GM12801 (cell line): ENCODE measurements around the gene IGHMBP2.

Experiments used
- TF ChIP-seq, protein P1 (sequence below): IDR thresholded peaks from one replicate; pipeline ENCODE4 v1.5.1; 2011; ENCODE audit warnings: control low read depth; ENCODE audit not compliant: insufficient read length; ENCODE audit errors: extremely low read depth

IGHMBP2 gene

GRCh38 chr11:68979931-68980775, 76.5 kb downstream of the IGHMBP2 start:
- TF ChIP-seq, protein P1, sequence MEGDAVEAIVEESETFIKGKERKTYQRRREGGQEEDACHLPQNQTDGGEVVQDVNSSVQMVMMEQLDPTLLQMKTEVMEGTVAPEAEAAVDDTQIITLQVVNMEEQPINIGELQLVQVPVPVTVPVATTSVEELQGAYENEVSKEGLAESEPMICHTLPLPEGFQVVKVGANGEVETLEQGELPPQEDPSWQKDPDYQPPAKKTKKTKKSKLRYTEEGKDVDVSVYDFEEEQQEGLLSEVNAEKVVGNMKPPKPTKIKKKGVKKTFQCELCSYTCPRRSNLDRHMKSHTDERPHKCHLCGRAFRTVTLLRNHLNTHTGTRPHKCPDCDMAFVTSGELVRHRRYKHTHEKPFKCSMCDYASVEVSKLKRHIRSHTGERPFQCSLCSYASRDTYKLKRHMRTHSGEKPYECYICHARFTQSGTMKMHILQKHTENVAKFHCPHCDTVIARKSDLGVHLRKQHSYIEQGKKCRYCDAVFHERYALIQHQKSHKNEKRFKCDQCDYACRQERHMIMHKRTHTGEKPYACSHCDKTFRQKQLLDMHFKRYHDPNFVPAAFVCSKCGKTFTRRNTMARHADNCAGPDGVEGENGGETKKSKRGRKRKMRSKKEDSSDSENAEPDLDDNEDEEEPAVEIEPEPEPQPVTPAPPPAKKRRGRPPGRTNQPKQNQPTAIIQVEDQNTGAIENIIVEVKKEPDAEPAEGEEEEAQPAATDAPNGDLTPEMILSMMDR: no peak

DNA sequence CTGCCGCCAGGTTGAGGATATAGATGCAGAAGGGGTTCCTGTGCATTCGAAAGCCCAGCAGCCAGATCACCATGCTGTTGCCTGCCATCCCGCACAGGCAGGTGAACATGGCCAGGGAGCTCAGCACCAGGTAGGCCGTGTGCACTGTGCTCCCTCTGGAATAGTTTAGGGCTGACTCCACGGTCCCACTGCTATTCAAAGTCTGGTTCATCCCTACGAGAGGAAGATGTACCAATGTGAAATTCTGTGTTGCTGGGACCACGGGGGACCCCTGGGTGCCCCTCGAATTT, 77.0 kb downstream of the IGHMBP2 start, which contains the start of gene MRGPRD:
Gene MRGPRD (minus strand): TSS at position 211 of the 290 bp plus-strand sequence. CDS start 0 bp downstream, at position 211.
- TF ChIP-seq, protein P1: no peak

DNA sequence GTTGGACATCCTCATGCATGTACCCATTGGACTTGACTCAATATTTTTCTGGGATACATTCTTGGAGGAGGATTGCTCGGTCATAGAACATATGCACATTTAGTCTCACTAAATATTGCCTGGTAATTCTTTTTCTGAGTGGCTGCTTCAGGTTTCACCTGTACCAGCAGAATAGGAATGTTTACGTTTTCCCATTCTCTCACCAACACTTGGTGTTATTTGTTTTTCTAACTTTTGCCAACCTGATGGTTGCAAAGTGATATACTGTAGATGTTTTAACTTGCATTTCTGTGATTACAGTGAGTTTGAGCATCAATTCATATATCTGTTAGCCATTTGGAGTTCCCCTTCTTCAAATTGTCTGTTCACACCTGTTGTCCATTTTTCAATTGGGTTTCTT, 78.4 kb downstream of the IGHMBP2 start:
- TF ChIP-seq, protein P1: no peak

DNA sequence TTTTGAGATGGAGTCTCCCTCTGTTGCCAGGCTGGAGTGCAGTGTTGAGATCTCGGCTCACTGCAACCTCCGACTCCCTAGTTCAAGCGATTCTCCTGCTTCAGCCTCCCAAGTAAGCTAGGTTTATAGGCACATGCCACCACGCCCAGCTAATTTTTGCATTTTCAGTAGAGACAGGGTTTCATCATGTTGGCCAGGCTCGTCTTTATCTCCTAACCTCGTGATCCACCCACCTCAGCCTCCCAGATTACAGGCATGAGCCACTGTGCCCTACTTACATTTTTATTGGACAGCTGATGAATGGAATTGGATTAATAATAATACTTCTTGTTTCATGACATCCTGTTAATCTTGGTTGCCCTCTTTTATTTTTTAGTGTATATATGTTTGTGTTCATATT, 80.1 kb downstream of the IGHMBP2 start:
- TF ChIP-seq, protein P1: no peak

DNA sequence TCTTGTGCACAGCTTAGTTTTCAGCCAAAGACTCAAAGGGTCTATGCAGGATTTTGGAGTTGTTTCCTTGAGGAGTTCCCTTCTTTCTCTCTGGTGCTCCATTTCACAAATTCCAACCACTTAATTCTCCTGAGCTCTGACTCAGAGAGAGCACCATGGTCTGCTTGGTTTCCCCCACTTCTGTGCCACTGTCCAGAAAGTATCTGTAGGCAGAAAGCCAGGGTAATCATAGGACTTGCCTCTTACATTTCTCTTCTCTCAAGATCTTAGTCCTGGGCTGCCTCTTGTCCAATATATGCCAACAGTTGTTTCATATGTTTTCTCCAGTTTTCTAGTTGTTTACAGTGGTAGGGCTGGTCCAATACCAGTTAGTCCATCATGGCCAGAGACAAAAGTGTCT, 83.5 kb downstream of the IGHMBP2 start:
- TF ChIP-seq, protein P1: no peak

DNA sequence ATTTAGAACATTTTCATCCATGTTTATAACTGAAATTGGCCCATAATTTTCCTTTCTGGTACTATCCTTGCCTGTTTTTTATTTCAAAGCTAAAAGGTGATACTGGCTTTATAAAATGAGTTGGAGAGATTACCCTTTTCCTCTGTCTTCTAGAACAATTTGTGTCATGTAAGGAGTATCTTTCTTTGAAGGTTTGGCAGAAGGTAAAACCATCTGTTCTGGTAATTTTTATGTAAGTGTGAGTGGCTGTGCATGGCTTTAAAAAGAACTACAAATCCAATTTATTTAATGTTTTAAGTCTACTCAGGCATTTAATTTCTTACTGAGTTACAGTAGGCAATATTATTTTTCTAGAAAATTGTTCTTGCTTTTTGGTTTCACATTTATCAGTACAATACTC, 84.8 kb downstream of the IGHMBP2 start:
- TF ChIP-seq, protein P1: no peak
